ENCODE data around the gene TNFSF13.
A peak's percentile ranks its signal among the peaks of the same experiment; 100 is the strongest.

The TNFSF13 gene

DNA sequence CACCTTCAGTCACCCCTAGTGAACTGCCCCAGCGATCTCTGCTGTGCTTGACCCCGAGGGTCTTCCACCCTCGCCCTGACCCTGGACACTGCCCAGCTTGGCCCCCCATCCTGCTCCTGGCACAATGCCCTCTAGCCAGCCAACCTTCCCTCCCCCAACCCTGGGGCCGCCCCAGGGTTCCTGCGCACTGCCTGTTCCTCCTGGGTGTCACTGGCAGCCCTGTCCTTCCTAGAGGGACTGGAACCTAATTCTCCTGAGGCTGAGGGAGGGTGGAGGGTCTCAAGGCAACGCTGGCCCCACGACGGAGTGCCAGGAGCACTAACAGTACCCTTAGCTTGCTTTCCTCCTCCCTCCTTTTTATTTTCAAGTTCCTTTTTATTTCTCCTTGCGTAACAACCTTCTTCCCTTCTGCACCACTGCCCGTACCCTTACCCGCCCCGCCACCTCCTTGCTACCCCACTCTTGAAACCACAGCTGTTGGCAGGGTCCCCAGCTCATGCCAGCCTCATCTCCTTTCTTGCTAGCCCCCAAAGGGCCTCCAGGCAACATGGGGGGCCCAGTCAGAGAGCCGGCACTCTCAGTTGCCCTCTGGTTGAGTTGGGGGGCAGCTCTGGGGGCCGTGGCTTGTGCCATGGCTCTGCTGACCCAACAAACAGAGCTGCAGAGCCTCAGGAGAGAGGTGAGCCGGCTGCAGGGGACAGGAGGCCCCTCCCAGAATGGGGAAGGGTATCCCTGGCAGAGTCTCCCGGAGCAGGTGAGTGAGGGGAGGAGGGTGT lies at the start of gene TNFSF13:
TSS of gene TNFSF13 (plus strand) at position 207 of the 776 bp plus-strand sequence. CDS start at position 497, 290 bp downstream.
- no peak for DNase-seq

DNA sequence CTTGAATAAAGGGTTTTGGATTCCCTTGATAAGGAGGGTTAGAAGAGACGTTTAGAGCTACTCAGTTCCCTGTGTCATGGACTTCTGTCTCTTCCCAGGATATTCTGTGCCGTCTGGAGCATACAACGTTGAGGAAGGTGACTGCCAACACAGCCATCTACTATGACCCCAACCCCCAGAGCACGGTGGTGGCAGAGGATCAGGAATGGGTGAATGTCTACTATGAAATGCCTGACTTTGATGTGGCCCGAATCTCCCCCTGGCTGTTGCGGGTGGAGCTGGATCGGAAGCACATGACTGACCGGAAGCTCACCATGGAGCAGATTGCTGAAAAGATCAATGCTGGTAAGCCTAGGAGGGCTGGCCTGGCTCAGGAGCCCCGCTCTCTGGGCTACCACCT lies 49.7 kb upstream of the TNFSF13 start:
- DNase-seq: no peak

DNA sequence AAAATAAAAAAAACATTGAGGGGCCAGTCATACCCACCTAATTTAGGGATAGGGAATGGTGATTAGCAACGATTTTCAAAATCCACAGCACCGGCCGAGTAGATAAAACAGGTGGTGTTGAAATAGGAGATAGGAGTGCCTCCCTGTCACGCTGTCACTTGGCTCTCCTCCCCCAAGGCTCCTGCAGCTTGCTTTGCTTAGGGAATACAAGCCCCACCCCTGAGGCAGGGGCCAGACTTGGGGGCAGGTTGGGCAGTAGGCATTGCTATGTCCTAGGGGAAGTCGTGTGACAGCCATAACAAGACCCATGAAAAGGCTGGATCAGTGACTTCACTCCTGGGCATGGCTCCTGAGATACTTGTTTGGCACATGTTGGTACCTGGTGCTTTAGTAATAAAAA lies 48.6 kb upstream of the TNFSF13 start:
- no peak for DNase-seq

- DNase-seq: no peak
These were observed 47.4 kb upstream of the TNFSF13 start for GRCh38 chr17:7511108-7511507.

DNA sequence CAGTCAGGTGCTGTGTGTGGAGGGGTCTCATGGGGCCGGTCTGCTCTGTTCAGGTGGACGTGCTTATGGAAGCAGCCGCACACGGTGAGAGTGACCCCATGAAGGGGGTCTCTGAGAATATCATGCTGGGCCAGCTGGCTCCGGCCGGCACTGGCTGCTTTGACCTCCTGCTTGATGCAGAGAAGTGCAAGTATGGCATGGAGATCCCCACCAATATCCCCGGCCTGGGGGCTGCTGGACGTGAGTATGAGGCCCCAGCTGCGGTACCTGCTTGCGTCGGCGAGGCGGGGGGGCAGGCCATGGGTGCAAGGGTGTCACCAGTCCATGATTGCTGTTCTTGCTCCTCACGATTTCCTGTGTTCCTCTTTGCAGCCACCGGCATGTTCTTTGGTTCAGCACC lies 46.4 kb upstream of the TNFSF13 start:
- no peak for DNase-seq

GRCh38 chr17:7512824-7513540 lies 45.6 kb upstream of the TNFSF13 start:
- DNase-seq: no peak

DNA sequence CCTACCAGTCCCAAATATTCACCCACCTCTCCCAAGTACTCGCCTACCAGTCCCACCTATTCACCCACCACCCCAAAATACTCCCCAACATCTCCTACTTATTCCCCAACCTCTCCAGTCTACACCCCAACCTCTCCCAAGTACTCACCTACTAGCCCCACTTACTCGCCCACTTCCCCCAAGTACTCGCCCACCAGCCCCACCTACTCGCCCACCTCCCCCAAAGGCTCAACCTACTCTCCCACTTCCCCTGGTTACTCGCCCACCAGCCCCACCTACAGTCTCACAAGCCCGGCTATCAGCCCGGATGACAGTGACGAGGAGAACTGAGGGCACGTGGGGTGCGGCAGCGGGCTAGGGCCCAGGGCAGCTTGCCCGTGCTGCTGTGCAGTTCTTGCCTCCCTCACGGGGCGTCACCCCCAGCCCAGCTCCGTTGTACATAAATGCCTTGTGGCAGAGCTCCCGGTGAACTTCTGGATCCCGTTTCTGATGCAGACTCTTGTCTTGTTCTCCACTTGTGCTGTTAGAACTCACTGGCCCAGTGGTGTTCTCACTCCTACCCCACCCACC lies 44.6 kb upstream of the TNFSF13 start:
- DNase-seq: no peak

- DNase-seq: no peak
These were observed 42.5 kb upstream of the TNFSF13 start for GRCh38 chr17:7515911-7516610.

DNA sequence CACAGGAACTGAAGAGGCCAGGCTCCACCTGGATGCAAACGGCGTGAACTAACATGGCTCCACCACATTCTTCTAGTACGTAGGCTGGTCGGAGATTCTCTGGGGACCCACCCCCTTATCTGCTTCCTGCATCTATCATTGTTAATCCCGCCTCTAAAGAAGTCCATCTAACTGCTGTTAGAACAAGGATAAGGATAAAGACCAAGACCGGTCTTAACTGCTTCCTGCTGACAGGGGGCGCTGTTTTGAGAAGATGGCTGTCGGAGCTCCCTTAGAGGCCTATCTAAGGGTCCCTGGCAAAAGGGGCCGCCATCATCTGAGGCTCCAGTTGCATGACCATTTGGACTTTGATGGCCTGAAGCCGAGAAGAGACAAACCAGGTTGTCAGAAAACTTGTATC lies 35.5 kb upstream of the TNFSF13 start:
- peak; percentile 15 for DNase-seq

DNA sequence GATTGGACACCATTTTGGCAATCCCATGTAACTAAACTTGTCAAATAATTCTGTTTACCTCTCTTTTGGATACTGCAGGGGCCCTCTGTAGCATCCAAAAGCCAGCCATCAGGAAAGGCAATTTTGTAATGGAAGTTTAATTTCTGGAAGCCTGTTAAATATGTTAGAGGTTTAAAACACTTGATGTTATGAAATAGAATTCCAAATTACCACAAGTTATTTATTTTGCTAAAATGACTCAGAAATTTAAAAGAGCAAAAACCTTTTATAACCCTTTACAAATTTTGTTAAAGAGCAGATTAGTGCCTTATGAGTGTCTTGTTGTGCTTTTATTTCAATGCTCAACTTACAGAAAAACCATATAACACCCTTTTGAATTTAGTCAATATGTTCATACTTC lies 29.7 kb upstream of the TNFSF13 start:
- DNase-seq: no peak

GRCh38 chr17:7530023-7530900 lies 28.3 kb upstream of the TNFSF13 start:
- DNase-seq: no peak

GRCh38 chr17:7538050-7538449 lies 20.5 kb upstream of the TNFSF13 start:
- no peak for DNase-seq

DNA sequence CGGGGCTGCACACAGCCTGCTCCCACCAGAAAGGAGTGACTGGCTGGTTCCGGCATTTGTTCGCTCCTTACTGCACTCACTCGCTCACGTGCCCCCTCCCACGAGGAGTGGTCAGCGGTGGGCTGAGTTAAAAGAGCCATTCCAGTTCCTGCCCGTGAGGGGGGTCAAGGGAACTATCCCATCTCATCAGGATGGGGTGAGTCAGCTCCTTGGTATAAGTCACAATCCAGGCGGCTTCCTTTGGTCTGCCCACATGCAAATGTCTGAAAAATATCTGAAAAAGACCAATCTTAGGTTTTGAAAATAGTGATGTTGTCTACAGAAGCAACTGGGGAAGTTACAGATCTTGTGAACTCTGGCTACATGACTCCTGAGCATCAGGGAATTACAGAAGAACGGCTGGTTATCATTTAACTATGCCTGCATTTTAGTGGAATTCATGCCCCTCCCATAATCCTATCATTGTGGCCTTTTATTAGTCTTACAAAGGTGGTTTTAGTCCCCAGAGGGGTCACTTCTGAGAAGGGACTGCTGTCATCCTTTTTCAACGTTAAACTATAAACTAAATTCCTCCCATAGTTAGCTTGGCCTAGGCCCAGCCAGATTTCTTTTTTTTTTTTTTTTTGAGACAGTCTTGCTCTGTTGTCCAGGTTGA lies 19.5 kb upstream of the TNFSF13 start:
- no peak for DNase-seq

GRCh38 chr17:7541074-7541621 lies 17.4 kb upstream of the TNFSF13 start:
- no peak for DNase-seq

- no peak for DNase-seq
These were observed 13.6 kb upstream of the TNFSF13 start for GRCh38 chr17:7544911-7545310.

DNA sequence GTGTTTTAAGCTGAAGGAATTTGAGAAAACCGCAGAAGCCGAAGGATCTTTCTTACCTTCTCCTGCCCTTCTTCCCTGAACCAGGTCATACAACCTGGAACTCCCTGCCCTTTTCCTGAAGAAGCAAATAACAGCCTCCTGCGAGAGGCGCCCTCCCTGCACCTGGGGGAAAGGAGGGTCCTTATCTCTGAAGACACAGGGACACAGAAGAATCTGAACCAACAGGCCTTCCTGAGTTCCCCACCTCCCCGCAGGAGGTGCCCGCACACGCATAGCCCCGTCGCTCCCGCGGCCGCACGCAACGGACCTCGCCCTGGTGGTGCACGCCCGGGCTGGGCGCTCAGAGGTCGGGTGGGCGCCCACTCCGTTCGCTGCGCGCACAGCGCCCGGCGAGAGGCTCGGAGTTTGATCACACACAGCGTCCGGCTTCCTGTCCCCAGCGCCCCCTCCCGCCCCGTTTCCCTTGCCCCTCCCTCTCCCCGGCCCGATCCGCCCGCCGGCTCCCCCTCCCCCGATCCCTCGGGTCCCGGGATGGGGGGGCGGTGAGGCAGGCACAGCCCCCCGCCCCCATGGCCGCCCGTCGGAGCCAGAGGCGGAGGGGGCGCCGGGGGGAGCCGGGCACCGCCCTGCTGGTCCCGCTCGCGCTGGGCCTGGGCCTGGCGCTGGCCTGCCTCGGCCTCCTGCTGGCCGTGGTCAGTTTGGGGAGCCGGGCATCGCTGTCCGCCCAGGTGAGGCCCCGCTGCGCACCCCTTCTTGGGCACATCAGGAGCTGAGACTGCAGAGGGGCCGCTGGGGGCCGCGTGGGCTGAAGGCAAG lies 9.8 kb upstream of the TNFSF13 start, which contains the start of gene TNFSF12:
TSS of gene TNFSF12 (plus strand) at position 474 of the 816 bp plus-strand sequence. CDS start at position 570, 96 bp downstream.
- no peak for DNase-seq

DNA sequence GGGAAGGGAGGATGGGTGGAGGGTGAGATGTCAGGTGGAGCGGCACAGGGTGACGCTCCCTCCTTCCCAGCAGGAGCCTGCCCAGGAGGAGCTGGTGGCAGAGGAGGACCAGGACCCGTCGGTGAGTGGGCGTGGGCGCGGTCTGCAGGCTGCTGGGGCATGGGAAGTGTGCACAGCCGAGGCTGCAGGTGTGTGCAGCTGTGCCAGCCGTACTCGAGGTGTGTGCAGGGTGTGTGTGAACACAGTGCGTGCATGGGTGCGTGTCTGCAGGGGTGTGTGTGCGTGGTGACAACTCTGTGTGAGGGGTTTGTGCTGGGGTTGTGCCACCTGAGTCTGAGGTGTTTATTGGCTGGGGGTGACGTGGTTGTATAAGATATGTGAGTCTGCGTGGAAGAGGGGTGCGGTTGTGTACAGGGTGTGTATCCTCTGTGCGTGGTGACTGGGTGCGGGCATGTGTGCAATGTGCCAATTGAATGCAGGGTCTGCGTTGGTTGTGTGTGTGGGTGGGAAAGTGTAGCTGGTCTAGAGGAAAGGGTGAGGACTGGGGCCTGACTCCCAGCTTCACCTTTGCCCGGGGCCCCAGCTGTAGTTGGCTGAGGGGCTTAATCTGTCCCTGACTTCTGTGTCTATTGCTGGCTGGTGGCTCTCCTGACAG lies 9.0 kb upstream of the TNFSF13 start:
- DNase-seq: no peak

GRCh38 chr17:7550344-7550743 lies 8.2 kb upstream of the TNFSF13 start:
- no peak for DNase-seq

- DNase-seq: no peak
These were observed 7.2 kb upstream of the TNFSF13 start for GRCh38 chr17:7551396-7551795.

DNA sequence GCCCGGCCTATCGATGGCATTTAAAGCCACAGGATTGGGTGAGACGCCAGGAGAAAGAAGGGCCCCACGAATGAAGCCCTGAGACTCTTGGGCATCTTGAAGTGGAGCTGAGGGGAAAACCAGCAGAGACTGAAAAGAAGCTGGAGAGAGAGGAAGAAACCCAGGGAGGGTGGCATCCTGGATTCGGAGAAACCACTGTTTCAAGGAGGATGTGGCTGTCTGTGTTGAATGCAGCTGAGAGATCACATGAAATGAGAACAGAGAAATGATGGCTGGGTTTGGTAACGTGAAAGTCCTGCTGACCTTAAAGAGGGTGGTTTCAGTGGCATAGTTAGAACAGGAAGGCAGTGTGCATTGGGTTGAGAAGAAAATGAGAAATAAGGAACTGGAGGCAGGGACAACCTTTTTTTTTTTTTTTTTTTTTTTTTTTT lies 5.9 kb upstream of the TNFSF13 start:
- DNase-seq: no peak

All from NCI-H748 treated with DMSO at 0.1 percent for 48 hours (cell line).